ENCODE results near the gene ARHGEF11.

Gene ARHGEF11

GRCh38 chr1:156956333-156956732 lies 89.2 kb downstream of the ARHGEF11 start:
- Histone ChIP-seq H3K9ac (ENCODE audit: low read length) (no peak overlapping the region), H3K9me3 (ENCODE audit: control insufficient read depth, insufficient read depth, low read depth, low read length) (no peaks in the 10 kb centered on the region), H3K36me3 (ENCODE audit: control insufficient read depth, insufficient read depth, low read length) (peaks cover 87% of the 10 kb centered on the region), H3K27ac (ENCODE audit: low read depth, low read length) (no peak overlapping the region), H3K27me3 (ENCODE audit: control insufficient read depth, insufficient read depth, low read length) (no peaks in the 10 kb centered on the region), H3K4me1 (ENCODE audit: control insufficient read depth, insufficient read depth, low read length) (no peaks in the 10 kb centered on the region), H3K4me3 (ENCODE audit: low read depth, low read length) (no peak overlapping the region)

- Histone ChIP-seq H3K27me3 (ENCODE audit: control insufficient read depth, insufficient read depth, low read length) (no peaks in the 10 kb centered on the region), H3K9ac (ENCODE audit: low read length) (no peak overlapping the region), H3K9me3 (ENCODE audit: control insufficient read depth, insufficient read depth, low read depth, low read length) (no peaks in the 10 kb centered on the region), H3K4me1 (ENCODE audit: control insufficient read depth, insufficient read depth, low read length) (no peaks in the 10 kb centered on the region; the same call in 1 of the 2 replicates), H3K36me3 (ENCODE audit: control insufficient read depth, insufficient read depth, low read length) (peaks cover 86% of the 10 kb centered on the region), H3K4me3 (ENCODE audit: low read depth, low read length) (no peak overlapping the region), H3K27ac (ENCODE audit: low read depth, low read length) (no peak overlapping the region)
These were observed 92.0 kb downstream of the ARHGEF11 start for GRCh38 chr1:156953571-156953970.

- Histone ChIP-seq H3K27ac (ENCODE audit: low read depth, low read length) (no peak overlapping the region), H3K4me3 (ENCODE audit: low read depth, low read length) (no peak overlapping the region), H3K36me3 (ENCODE audit: control insufficient read depth, insufficient read depth, low read length) (peaks cover 86% of the 10 kb centered on the region), H3K27me3 (ENCODE audit: control insufficient read depth, insufficient read depth, low read length) (no peaks in the 10 kb centered on the region), H3K9me3 (ENCODE audit: control insufficient read depth, insufficient read depth, low read depth, low read length) (no peaks in the 10 kb centered on the region), H3K9ac (ENCODE audit: low read length) (no peak overlapping the region), H3K4me1 (ENCODE audit: control insufficient read depth, insufficient read depth, low read length) (no peaks in the 10 kb centered on the region; the same call in 1 of the 2 replicates)
These were observed 94.2 kb downstream of the ARHGEF11 start for GRCh38 chr1:156951371-156951770.

- Histone ChIP-seq H3K9ac (ENCODE audit: low read length) (no peak overlapping the region), H3K27ac (ENCODE audit: low read depth, low read length) (no peak overlapping the region), H3K4me3 (ENCODE audit: low read depth, low read length) (no peak overlapping the region), H3K4me1 (ENCODE audit: control insufficient read depth, insufficient read depth, low read length) (no peaks in the 10 kb centered on the region; the same call in 1 of the 2 replicates), H3K9me3 (ENCODE audit: control insufficient read depth, insufficient read depth, low read depth, low read length) (no peaks in the 10 kb centered on the region), H3K36me3 (ENCODE audit: control insufficient read depth, insufficient read depth, low read length) (peaks cover 86% of the 10 kb centered on the region), H3K27me3 (ENCODE audit: control insufficient read depth, insufficient read depth, low read length) (no peaks in the 10 kb centered on the region)
These were observed 96.4 kb downstream of the ARHGEF11 start for GRCh38 chr1:156949127-156949526.

GRCh38 chr1:156948708-156949107 lies 96.8 kb downstream of the ARHGEF11 start:
- Histone ChIP-seq H3K9ac (ENCODE audit: low read length) (no peak overlapping the region), H3K4me1 (ENCODE audit: control insufficient read depth, insufficient read depth, low read length) (no peaks in the 10 kb centered on the region; the same call in 1 of the 2 replicates), H3K9me3 (ENCODE audit: control insufficient read depth, insufficient read depth, low read depth, low read length) (no peaks in the 10 kb centered on the region), H3K27me3 (ENCODE audit: control insufficient read depth, insufficient read depth, low read length) (no peaks in the 10 kb centered on the region), H3K36me3 (ENCODE audit: control insufficient read depth, insufficient read depth, low read length) (peaks cover 89% of the 10 kb centered on the region), H3K4me3 (ENCODE audit: low read depth, low read length) (no peak overlapping the region), H3K27ac (ENCODE audit: low read depth, low read length) (no peak overlapping the region)

GRCh38 chr1:156947818-156948525 lies 97.6 kb downstream of the ARHGEF11 start:
- Histone ChIP-seq H3K27ac (ENCODE audit: low read depth, low read length) (no peak overlapping the region), H3K9ac (ENCODE audit: low read length) (no peak overlapping the region), H3K27me3 (ENCODE audit: control insufficient read depth, insufficient read depth, low read length) (no peaks in the 10 kb centered on the region), H3K9me3 (ENCODE audit: control insufficient read depth, insufficient read depth, low read depth, low read length) (no peaks in the 10 kb centered on the region), H3K36me3 (ENCODE audit: control insufficient read depth, insufficient read depth, low read length) (peaks cover 92% of the 10 kb centered on the region), H3K4me1 (ENCODE audit: control insufficient read depth, insufficient read depth, low read length) (no peaks in the 10 kb centered on the region; the same call in 1 of the 2 replicates), H3K4me3 (ENCODE audit: low read depth, low read length) (no peak overlapping the region)

GRCh38 chr1:156947127-156947526 lies 98.4 kb downstream of the ARHGEF11 start:
- Histone ChIP-seq H3K4me3 (ENCODE audit: low read depth, low read length) (no peak overlapping the region), H3K9me3 (ENCODE audit: control insufficient read depth, insufficient read depth, low read depth, low read length) (no peaks in the 10 kb centered on the region), H3K27ac (ENCODE audit: low read depth, low read length) (no peak overlapping the region), H3K36me3 (ENCODE audit: control insufficient read depth, insufficient read depth, low read length) (peaks cover 91% of the 10 kb centered on the region), H3K9ac (ENCODE audit: low read length) (no peak overlapping the region), H3K4me1 (ENCODE audit: control insufficient read depth, insufficient read depth, low read length) (no peaks in the 10 kb centered on the region; the same call in 1 of the 2 replicates), H3K27me3 (ENCODE audit: control insufficient read depth, insufficient read depth, low read length) (no peaks in the 10 kb centered on the region)

GRCh38 chr1:156945881-156946661 lies 99.5 kb downstream of the ARHGEF11 start:
- Histone ChIP-seq H3K27ac (ENCODE audit: low read depth, low read length) (no peak overlapping the region), H3K27me3 (ENCODE audit: control insufficient read depth, insufficient read depth, low read length) (no peaks in the 10 kb centered on the region), H3K4me3 (ENCODE audit: low read depth, low read length) (no peak overlapping the region), H3K36me3 (ENCODE audit: control insufficient read depth, insufficient read depth, low read length) (peaks cover 93% of the 10 kb centered on the region), H3K4me1 (ENCODE audit: control insufficient read depth, insufficient read depth, low read length) (no peaks in the 10 kb centered on the region; the same call in 1 of the 2 replicates), H3K9ac (ENCODE audit: low read length) (no peak overlapping the region), H3K9me3 (ENCODE audit: control insufficient read depth, insufficient read depth, low read depth, low read length) (no peaks in the 10 kb centered on the region)

- Histone ChIP-seq H3K27me3 (ENCODE audit: control insufficient read depth, insufficient read depth, low read length) (no peaks in the 10 kb centered on the region), H3K27ac (ENCODE audit: low read depth, low read length) (no peak overlapping the region), H3K4me3 (ENCODE audit: low read depth, low read length) (no peak overlapping the region), H3K4me1 (ENCODE audit: control insufficient read depth, insufficient read depth, low read length) (no peaks in the 10 kb centered on the region; the same call in 1 of the 2 replicates), H3K9me3 (ENCODE audit: control insufficient read depth, insufficient read depth, low read depth, low read length) (no peaks in the 10 kb centered on the region), H3K9ac (ENCODE audit: low read length) (no peak overlapping the region), H3K36me3 (ENCODE audit: control insufficient read depth, insufficient read depth, low read length) (peaks cover 93% of the 10 kb centered on the region)
These were observed 100.7 kb downstream of the ARHGEF11 start for GRCh38 chr1:156944848-156945247.

- Histone ChIP-seq H3K27me3 (ENCODE audit: control insufficient read depth, insufficient read depth, low read length) (no peaks in the 10 kb centered on the region), H3K9me3 (ENCODE audit: control insufficient read depth, insufficient read depth, low read depth, low read length) (no peaks in the 10 kb centered on the region), H3K27ac (ENCODE audit: low read depth, low read length) (no peak overlapping the region), H3K4me1 (ENCODE audit: control insufficient read depth, insufficient read depth, low read length) (no peaks in the 10 kb centered on the region; the same call in 1 of the 2 replicates), H3K36me3 (ENCODE audit: control insufficient read depth, insufficient read depth, low read length) (peaks cover 93% of the 10 kb centered on the region), H3K4me3 (ENCODE audit: low read depth, low read length) (no peak overlapping the region), H3K9ac (ENCODE audit: low read length) (no peak overlapping the region)
These were observed 101.3 kb downstream of the ARHGEF11 start for GRCh38 chr1:156944268-156944667.

- Histone ChIP-seq H3K9ac (ENCODE audit: low read length) (no peak overlapping the region), H3K27me3 (ENCODE audit: control insufficient read depth, insufficient read depth, low read length) (no peaks in the 10 kb centered on the region), H3K4me3 (ENCODE audit: low read depth, low read length) (no peak overlapping the region), H3K27ac (ENCODE audit: low read depth, low read length) (no peak overlapping the region), H3K4me1 (ENCODE audit: control insufficient read depth, insufficient read depth, low read length) (no peaks in the 10 kb centered on the region), H3K9me3 (ENCODE audit: control insufficient read depth, insufficient read depth, low read depth, low read length) (no peaks in the 10 kb centered on the region), H3K36me3 (ENCODE audit: control insufficient read depth, insufficient read depth, low read length) (peaks cover 97% of the 10 kb centered on the region)
These were observed 101.8 kb downstream of the ARHGEF11 start for GRCh38 chr1:156943756-156944155.

Measured in HUES6 (cell line).